GOT3 (cell line): ENCODE measurements around the gene SARNP.

Experiments used
- DNase-seq: peaks from one replicate; lab custom pipeline; 2025; ENCODE audit warnings: mixed read lengths; lab: John Stamatoyannopoulos, UW

The SARNP gene

DNA sequence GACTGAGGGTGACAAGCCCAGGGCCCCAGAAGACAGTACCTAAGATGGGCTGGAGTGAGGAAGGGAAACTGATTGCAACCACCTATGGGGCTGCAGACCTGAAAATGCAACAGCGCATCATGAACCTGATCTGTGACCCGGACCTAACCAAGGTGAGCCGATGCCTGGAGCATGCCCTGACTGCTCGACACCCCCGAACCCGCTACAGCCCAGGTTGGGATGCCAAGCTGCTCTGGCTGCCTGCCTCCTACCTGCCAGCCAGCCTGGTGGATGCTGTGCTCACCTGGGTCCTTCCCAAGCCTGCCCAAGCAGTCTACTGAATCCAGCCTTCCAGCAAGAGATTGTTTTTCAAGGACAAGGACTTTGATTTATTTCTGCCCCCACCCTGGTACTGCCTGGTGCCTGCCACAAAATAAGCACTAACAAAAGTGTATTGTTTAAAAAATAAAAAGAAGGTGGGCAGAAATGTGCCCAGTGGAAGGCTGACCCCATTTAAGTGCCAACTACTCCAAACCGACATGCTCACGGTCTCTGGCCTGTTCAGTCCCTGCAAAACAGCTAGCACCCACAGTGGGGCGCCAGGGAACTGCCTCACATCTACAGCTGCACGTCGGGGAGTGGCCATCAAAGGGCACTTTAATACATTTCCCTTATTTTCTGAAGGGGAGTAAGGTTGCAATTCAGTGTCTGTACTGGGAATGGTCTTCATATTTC lies 93.1 kb downstream of the SARNP start:
- DNase-seq, result no peak

DNA sequence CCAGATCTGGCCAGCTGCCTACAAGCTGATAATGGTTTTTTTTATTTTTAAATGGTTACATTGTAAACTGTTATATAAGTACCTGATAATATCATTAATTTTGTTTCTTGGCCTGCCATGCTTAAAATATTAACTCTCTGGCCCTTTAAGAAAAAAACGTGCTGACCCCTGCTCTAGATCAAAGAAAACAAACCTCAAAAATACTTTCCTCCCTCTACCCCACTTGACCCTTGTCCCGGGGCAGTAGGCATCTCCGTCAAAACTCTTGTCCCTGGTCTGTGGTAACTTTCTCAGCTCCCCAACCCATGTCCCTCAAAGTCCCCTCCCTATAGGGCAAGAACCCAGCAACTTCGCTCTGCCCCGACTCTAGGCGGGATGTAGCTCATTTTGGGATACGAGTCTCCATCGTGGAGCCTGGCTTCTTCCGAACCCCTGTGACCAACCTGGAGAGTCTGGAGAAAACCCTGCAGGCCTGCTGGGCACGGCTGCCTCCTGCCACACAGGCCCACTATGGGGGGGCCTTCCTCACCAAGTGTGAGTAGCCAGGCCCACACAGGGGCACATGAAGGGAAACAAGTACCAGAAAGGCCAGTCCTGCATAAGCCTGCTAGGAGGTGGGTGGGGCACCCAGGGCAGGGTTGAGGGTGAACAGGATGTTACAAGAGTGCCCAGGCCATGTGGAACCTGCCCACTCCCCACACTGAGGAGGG lies 93.9 kb downstream of the SARNP start:
- DNase-seq, result no peak

DNA sequence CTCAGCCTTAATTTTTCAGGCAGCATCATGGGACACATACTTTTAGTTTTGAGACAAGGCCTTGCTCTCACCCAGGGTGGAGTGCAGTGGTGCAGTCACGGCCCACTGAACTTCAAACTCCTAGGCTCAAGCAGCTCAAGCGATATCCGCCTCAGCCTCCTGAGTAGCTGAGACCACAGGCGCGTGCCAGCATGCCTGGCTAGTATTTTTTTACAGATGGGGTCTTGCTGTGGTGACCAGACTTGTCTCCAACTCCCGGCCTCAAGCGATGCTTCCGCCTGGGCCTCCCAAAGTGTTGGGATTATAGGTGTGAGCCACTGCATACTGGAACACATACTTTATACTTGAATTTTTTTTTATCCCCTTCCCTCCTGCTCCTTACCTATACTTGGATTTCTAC lies 94.6 kb downstream of the SARNP start:
- no peak for DNase-seq

DNA sequence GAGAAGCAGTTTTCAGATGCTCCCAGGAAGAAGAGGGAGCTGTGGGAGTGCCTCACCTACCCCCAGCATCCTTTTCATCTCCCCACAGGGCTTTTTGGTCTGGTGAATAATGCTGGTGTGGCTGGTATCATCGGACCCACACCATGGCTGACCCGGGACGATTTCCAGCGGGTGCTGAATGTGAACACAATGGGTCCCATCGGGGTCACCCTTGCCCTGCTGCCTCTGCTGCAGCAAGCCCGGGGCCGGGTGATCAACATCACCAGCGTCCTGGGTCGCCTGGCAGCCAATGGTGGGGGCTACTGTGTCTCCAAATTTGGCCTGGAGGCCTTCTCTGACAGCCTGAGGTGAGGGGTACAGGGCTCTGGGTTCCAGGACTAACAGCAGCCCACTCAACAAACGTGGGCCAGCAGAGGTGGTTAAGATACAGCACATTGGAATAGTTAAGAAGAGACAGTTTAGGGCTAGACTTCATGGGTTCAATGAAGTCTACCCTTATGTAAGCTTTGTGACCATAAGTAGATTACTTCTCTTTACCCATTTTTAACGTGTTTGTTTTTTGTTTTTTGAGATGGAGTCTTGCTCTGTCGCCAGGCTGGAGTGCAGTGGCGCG lies 95.8 kb downstream of the SARNP start:
- no peak for DNase-seq

DNA sequence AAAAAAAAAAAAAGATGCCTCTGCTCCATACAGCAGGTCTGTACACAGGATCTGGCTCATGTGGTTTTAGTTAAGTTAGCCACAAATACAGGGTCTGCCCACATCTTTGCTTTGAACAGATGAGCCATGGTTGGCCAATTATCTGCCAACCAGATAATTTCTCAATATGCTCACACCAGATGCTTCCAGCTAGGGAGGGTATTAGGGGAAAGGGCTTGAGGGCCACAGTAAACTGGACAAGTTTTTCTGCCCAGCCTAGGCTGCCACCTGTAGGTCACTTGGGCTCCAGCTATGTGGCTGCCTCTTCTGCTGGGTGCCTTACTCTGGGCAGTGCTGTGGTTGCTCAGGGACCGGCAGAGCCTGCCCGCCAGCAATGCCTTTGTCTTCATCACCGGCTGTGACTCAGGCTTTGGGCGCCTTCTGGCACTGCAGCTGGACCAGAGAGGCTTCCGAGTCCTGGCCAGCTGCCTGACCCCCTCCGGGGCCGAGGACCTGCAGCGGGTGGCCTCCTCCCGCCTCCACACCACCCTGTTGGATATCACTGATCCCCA lies 96.6 kb downstream of the SARNP start:
- DNase-seq, result peak; percentile 46

DNA sequence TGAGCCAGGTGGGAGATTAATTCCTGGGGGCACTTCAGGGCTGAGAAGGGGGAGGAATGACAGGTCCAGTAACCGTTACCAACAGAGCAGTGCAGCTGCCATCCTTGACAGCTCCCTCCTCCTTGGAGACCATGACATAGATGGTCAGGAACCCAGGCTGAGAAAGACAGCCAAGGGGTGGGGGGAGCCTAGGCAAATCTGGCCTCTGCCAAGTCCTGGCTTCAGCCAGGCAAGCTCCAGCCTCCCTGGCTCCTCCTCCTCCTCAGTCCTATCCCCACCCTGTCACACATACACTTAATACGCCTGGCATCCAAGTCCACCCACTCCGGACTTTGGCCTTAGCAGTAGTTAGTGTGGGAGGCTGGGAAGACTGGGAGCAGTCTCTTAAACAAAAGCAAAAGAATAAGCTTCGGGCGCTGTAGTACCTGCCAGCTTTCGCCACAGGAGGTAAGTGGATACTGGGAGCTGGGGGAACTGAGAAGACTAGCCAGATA lies 97.4 kb downstream of the SARNP start, which contains the start of gene RDH5:
Gene RDH5, plus strand, starts transcription at position 323 of the 494 bp plus-strand sequence. CDS start 792 bp downstream, outside the sequence.
- DNase-seq, result no peak

DNA sequence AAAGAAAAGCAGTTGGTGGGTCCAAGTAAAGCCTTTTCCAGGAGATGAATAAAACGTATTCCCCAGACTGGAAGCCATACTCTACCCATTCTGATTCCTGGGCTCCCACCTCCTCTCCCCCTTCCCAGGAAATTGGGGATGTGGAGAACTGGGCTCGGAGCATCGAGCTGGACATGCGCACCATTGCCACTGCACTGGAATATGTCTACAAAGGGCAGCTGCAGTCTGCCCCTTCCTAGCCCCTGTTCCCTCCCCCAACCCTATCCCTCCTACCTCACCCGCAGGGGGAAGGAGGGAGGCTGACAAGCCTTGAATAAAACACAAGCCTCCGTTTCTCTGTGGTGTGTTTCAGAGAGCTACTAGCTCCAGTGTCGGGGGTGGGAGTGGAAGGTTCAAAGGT lies 98.2 kb downstream of the SARNP start:
- DNase-seq, result no peak

DNA sequence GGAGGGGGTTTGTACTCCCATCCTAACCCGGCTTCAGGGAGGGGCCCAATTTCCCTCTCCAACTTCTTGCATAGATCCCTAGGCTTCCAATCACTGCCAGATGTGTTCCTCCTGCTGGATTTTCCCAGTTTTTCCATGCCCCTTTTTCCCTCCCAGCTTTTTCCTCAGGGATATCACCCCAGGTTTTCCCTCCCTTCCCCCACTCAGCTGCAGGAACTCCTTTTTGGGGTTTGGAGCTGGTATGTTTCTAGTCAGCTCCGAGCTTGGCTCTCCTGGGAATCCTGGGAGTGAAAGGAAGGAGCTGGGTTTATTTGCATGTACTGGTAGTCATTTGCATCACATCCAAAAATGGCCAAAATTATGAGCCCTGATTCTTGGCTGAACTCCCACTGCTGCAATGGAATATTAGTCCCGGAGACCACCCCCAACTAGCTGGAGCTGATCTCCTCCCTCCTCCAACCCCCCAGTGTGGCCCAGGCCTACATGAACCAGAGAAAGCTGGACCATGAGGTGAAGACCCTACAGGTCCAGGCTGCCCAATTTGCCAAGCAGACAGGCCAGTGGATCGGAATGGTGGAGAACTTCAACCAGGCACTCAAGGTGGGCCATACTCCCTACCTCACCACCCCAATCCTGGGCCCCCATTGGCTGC lies 98.8 kb downstream of the SARNP start:
- DNase-seq, result no peak

DNA sequence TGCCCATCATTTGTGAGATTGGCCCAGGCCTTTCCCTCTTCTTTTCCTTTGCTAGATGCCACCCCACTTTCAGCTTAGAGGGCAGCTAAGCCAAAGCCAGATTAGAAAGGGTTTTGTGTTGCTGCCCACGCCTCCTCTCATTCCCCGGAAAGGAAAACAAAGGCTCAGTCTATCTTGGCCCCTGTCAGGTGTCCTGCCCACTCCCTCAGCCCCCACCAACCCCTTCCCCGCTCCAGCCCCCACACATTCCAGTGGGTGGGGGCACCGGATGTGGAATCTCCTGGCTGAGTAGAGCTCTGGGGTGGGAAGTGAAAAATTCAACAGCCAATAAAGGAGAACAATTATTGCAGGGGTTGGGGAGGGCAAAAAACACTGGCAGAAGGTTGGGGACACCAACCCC lies 99.5 kb downstream of the SARNP start:
- no peak for DNase-seq

DNA sequence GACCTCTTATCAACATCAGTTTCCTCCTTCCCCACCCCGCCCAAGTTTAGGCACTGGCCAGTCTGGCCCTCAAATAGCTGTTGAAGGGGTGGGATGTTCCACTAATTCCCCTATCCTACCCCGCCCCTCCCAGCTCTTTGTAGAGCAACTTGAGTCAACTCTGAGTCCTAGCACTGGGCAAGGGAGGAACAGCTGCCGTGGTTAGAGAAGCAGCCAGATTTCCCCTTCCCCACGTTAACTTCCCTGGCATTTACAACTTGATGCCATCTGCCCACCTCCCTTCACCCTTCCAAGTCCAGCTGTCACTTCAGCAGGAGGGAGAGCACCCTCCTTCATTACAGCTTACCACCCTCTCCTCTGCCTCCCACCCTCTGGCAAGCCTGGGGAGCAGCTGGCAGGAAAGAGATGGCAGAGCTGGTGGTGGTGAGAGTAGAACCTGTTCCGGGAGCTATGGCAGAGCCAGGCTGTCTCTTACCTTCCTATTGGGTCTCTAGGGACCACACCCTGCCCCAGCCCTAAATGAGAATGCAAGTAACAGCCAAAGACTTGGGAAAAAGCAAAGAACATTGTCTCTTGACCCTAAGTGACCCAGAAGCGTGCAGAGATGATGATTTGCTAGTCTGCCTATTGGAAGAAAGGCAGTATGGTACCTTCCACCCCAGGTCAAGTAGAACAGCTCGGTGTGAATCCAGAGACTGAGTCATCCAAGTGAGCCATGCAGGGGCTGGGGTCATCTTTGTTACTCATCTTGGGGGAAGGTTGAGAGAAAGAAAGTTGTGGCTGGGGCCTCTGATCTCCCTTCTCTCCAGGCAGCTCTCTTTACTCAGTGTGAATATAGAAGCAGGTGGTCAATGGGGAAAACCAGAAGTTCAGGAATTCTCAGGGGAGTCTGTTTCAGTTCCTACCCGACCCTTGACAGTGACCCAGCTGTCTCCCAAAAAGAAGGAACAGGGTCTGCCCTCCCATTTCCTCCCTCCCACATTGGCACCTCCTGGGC lies 100.2 kb downstream of the SARNP start:
- DNase-seq, result no peak

DNA sequence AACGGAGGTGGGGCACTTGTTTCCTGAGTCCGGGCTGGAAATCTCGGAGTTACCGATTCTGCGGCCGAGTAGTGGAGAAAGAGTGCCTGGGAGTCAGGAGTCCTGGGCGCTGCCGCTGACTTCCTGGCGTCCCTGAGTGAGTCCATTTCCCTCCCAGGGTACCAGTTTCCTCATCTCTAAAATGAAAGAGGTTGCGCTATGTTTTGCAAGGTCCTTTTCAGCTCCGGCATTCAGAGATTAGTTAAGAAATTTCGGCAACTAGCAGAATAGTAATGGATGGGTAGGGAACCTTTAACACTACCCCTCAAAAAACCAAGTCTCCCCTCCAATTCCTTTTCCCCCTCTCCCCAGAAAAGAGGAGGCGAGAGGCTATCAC lies 101.0 kb downstream of the SARNP start:
- DNase-seq, result no peak

DNA sequence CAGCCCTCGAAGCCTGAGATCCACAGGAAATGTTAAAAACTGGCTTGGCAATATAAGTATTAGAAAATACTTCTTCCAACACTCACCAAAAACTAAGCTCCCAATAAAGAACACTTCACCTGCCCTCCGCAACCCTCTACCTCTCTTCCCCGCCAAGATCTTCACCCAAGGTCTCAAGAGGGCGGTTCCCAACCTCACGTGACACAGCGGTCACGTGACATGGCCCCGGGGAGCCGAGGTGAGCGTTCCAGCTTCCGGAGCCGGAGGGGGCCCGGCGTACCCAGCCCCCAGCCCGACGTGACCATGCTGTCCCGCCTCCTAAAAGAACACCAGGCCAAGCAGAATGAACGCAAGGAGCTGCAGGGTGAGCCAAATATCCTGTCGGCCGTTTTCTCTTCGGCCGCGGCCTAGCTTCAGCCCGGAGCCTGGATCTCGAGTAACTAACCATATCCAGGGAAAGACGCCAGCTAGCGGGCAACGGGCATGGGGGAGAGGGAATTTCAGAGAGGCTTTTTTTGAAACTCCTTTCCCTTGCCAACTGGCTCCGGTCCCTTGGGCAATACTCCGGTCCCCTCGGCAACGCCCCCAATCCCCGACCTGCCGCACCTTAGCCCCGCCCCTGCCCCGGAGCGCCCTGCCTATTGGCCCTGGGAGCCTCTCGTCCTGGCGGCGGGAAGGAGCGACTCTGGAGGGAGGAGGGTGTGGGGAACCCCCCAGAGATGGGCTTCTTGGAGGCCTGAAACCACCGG lies 101.5 kb downstream of the SARNP start, which contains the start of gene BLOC1S1:
Gene BLOC1S1, plus strand, starts transcription at position 214 of the 749 bp plus-strand sequence. Its CDS starts 6 bp downstream, at position 220.
- DNase-seq, result peak; percentile 29

DNA sequence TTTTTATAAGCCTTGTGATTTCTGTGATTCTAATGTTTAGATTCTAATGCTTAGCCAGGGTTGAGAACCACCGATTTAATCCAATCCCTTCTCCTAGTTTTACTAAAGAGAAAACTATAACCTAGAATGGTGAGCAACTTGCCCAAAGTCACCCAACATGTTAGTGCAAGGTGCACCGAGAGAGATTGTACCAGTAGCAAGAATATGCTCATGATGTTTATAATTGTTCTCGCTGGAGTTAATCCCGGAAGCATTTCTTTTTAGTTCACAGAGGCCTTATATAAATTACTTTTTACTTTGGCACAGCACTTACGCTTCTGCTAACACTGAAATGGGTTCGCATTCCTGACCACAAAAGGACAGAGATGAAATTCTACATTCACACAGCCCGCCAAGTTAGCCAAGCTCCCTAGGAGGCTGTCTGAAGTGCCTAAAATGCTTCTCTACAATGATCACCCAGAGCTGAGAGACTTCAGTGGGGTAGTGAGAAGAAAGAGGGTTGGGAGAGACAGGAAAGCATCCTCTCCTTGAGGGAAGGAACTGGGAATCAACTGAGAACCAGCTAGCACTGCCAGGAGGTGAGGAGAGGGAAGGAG lies 102.3 kb downstream of the SARNP start:
- no peak for DNase-seq

DNA sequence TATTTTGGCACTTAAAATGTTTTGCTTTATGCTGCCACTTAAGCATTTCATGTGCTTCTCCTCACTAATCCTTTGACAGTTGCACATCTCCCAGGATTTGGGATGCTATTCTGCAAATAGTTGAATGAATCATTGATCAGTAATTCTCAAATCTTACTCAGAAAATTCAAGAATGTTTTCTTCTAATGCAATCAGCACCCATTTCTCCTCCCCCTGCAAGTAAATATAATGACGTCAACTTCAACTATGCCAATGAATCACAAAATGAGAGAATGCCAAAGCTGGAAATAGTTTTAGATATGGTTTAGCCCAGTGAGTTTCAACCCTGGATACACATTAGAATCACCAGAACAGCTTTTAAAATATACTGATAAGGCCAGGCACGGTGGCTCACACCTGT lies 103.8 kb downstream of the SARNP start:
- no peak for DNase-seq

DNA sequence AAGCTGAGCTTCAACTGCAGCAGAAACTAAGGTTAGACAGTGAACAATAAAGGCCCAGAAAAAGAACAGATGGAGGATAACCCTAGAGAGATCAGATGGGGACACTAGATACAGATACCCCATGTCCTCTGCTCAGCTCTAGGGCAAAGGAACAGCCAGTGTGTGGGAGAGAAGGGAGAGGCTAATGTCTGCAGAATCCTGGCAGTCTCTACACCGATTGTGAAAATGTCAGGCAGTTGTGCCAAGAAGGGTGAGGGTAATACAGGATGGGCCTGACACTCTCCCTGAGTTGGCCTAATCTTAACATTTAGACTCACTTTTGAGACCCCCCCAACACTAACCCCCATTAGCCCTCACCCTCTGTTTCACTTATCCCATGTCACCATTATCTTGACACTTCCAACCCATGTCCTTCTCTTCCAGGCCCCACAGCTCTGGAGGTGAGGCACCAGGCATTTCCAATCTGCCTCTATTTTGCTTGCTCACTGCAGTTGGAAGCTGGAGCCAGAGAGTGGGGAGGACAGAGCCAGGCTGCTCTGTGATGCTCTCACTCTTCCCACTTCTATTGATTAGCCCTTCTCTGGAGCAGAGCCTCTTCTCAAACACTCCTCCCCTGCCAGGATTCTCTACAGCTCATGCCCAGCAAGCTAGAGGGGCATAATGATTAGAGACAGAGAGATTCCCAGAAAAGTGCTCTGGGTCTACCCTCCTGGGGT lies 104.7 kb downstream of the SARNP start:
- DNase-seq, result no peak

DNA sequence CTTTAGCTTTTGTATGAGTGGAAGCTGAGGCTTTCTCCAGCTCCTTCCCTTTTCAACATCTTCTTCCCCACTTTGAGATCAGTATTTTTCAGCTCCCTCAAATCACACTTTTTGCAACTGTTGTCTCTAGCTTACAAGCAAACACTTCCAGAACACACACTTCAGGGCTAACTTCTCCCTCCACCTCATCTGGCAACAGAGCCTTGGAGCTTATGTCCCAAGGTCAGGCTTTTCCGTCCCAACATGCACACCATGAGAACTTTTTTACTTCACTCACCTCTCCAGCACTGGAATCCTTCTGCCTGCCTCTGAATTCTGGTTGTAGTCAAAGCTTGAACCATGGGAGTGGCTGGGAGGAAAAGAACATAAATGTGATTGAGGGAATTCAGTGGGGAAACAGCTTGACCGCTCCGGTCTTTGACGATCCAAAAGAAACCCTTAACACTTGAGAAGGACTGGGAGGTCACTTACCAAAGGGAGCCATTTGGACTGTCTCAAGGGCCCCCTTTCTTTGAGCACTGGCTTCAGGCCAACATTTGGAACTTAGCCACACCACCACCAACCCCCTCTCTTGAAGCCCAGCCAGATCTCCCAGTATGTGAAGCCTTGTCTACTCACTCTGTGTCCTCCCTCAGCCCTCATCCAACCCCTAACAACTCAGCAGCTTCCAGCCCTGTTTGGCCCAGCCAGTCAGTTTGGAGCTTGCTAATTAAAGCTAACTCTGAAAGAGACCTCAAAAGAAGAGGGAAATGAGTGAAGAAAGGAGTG lies 105.6 kb downstream of the SARNP start:
- no peak for DNase-seq

DNA sequence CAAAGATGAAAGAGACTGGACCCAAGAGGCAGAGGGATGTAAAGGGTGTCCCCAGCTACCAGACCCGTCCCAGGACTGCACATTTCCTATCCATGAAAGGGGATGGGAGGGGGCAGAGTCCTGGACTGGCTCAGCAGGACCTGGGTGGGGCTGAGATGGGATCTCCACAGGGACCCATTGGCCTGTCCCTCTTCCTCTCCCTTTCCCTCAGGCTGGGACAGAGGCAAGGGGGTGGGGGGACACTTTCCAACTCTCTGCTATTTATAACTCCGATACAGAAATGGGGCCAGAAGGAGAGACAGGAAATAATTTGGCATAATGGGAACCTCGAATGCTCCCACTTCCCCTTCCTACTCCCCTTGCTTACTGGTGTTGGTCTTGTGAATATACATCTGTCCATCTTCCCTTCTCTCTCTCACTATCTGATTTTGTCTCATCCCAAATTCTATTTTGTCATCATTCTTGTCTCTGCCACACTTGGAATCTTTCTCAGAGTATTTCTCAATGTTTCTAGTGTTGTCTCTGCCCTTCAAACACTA lies 108.8 kb downstream of the SARNP start:
- DNase-seq, result no peak
